Keratinocyte (primary cell): ENCODE measurements around the gene SBK1. TPM values are rescaled to one million over a fixed set of nuclear protein-coding genes. Genes with fewer than 3 reads are reported as not detected.

Experiments
- DNase-seq: peaks from one replicate; pipeline ENCODE4 v3.0.0-alpha.2; 2011; ENCODE audit warnings: low read depth, missing footprints, low spot score
- FAIRE-seq: peaks from 2 replicates; lab custom pipeline; 2011; peaks lifted over from hg19 to GRCh38; lab: Jason Lieb, UNC
- H2AFZ ChIP-seq: 2 replicates; pipeline ENCODE4 v1.6.0; 2012; ENCODE audit warnings: low read length, control low read depth, inconsistent platforms; ENCODE audit not compliant: control insufficient read depth
- H3K27ac ChIP-seq: 2 replicates; pipeline ENCODE4 v1.5.1; 2011; ENCODE audit warnings: low read length; ENCODE audit not compliant: control insufficient read depth, insufficient read depth
- H3K27me3 ChIP-seq: 3 replicates; pipeline ENCODE4 v1.6.0; 2011; ENCODE audit warnings: low read length; ENCODE audit not compliant: control insufficient read depth, insufficient read depth; ENCODE audit errors: extremely low read depth
- H3K36me3 ChIP-seq, 2 experiments: 2 replicates in 1 of 2; 3 replicates in 1 of 2; pipeline ENCODE4 v1.5.1; 2011; ENCODE audit warnings: low read length in 2 of 2, mild to moderate bottlenecking in 1 of 2; ENCODE audit not compliant: control insufficient read depth in 2 of 2, insufficient read depth in 2 of 2; ENCODE audit errors: extremely low read depth in 1 of 2
- H3K4me1 ChIP-seq: 3 replicates; pipeline ENCODE4 v1.5.1; 2011; ENCODE audit warnings: low read length; ENCODE audit not compliant: control insufficient read depth, insufficient read depth; ENCODE audit errors: extremely low read depth
- H3K4me2 ChIP-seq: 3 replicates; pipeline ENCODE4 v1.6.0; 2011; ENCODE audit warnings: low read depth, low read length; ENCODE audit not compliant: control insufficient read depth, insufficient read depth; ENCODE audit errors: extremely low read depth
- H3K4me3 ChIP-seq, 3 experiments: fragments of 200-600 bp in 1 of 3; sonication (generic) in 1 of 3; 2 replicates in 2 of 3; 3 replicates in 1 of 3; pipeline ENCODE4 v1.5.1; 2011 to 2016; ENCODE audit warnings: low read length in 3 of 3, mild to moderate bottlenecking in 3 of 3, control low read depth in 2 of 3, inconsistent platforms in 1 of 3, low read depth in 1 of 3, mixed read lengths in 1 of 3, mixed run types in 1 of 3, moderate library complexity in 1 of 3; ENCODE audit not compliant: control insufficient read depth in 2 of 3, insufficient read depth in 2 of 3; ENCODE audit errors: extremely low read depth in 1 of 3
- H3K79me2 ChIP-seq: 2 replicates; pipeline ENCODE4 v1.6.0; 2012; ENCODE audit warnings: low read length; ENCODE audit not compliant: control insufficient read depth, insufficient read depth
- H3K9ac ChIP-seq: 3 replicates; pipeline ENCODE4 v1.6.0; 2011; ENCODE audit warnings: low read length; ENCODE audit not compliant: control insufficient read depth, insufficient read depth; ENCODE audit errors: extremely low read depth
- H3K9me1 ChIP-seq: 3 replicates; pipeline ENCODE4 v1.6.0; 2011; ENCODE audit warnings: low read length; ENCODE audit not compliant: control insufficient read depth, insufficient read depth; ENCODE audit errors: extremely low read depth
- H3K9me3 ChIP-seq: 2 replicates; pipeline ENCODE4 v1.5.1; 2012; ENCODE audit warnings: low read depth, low read length; ENCODE audit not compliant: control insufficient read depth
- H4K20me1 ChIP-seq: 3 replicates; pipeline ENCODE4 v1.6.0; 2011; ENCODE audit warnings: low read length; ENCODE audit not compliant: control insufficient read depth, insufficient read depth; ENCODE audit errors: extremely low read depth
- EZH2 ChIP-seq: IDR thresholded peaks from one replicate; pipeline ENCODE4 v1.6.1; 2012; ENCODE audit warnings: inconsistent platforms, mild to moderate bottlenecking, low read length, moderate library complexity
- dilution Hi-C: fragments of 300-500 bp; cut with MboI; formaldehyde crosslinking; loops from one replicate; pipeline ENCODE4 v1.7.0; 2020; ENCODE audit warnings: low sequenced_read_pairs; ENCODE audit not compliant: extremely low pct_ligation_motif_present
- polyA plus RNA-seq, 5 experiments: library from polyadenylated mRNA; depleted of rRNA in 3 of 5; stranded (reverse) in 3 of 5; stranded (forward) in 1 of 5; unstranded in 1 of 5; fragments of >200 nt; gene quantifications; 1 replicate in 1 of 5; 2 replicates in 3 of 5; 3 replicates in 1 of 5; pipeline versions ENCODE4 v1.2.1 to v1.2.3, GENCODE V29; 2011 to 2012; ENCODE audit warnings: missing spikeins in 2 of 5, low read depth in 1 of 5, low replicate concordance in 1 of 5
- TF ChIP-seq, protein P1 (sequence below), 3 experiments: IDR thresholded peaks in 1 of 3; conservative IDR thresholded peaks in 1 of 3; optimal IDR thresholded peaks in 1 of 3; 2 replicates in 2 of 3; 3 replicates in 1 of 3; pipeline versions ENCODE3 to v1.5.1; 2011; ENCODE audit warnings: low read length in 3 of 3, mild to moderate bottlenecking in 3 of 3, moderate library complexity in 2 of 3, control low read depth in 1 of 3, inconsistent platforms in 1 of 3; ENCODE audit not compliant: insufficient read depth in 2 of 3; ENCODE audit errors: extremely low read depth in 1 of 3

Gene SBK1
- polyA plus RNA-seq, 1 donor (not counting 4 experiments of a cell fraction or from before 2014, with no cell fraction given): 0.04 TPM

DNA sequence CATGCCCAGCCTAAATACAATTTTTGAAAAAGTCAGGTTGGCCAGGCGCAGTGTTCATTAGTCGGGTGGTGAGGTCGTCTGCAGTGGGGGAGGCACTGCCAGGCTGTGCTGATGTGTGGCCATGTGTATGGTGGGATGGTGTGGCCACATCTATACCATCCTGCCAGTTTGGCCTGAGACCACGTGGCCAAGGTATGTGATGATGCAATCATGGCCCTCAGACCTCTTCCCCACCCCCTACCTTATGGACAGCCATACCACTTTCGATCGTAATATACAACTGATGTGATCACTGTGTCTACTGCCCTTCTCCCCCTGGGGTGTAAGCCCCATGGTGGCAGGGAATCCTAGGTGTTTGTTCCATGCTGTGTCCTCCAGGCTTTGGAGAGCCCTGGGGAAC is 23.7 kb downstream of the SBK1 start:
- Histone ChIP-seq H3K9me3 (no peaks in the 10 kb centered on the region), H3K9me1 (no peaks in the 10 kb centered on the region), H3K4me2 (no peak overlapping the region), H3K9ac (no peak overlapping the region), H3K27ac (no peak overlapping the region), H3K4me1 (no peaks in the 10 kb centered on the region), H3K4me3 (no peak overlapping the region), H2AFZ (no peak overlapping the region), H3K36me3 (no peaks in the 10 kb centered on the region), H3K79me2 (no peaks in the 10 kb centered on the region), H3K27me3 (no peaks in the 10 kb centered on the region), H4K20me1 (no peaks in the 10 kb centered on the region)
- DNase-seq (no peak), FAIRE-seq (no peak)
- TF ChIP-seq, protein P1, sequence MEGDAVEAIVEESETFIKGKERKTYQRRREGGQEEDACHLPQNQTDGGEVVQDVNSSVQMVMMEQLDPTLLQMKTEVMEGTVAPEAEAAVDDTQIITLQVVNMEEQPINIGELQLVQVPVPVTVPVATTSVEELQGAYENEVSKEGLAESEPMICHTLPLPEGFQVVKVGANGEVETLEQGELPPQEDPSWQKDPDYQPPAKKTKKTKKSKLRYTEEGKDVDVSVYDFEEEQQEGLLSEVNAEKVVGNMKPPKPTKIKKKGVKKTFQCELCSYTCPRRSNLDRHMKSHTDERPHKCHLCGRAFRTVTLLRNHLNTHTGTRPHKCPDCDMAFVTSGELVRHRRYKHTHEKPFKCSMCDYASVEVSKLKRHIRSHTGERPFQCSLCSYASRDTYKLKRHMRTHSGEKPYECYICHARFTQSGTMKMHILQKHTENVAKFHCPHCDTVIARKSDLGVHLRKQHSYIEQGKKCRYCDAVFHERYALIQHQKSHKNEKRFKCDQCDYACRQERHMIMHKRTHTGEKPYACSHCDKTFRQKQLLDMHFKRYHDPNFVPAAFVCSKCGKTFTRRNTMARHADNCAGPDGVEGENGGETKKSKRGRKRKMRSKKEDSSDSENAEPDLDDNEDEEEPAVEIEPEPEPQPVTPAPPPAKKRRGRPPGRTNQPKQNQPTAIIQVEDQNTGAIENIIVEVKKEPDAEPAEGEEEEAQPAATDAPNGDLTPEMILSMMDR (optimal IDR thresholded peaks at IDR 0.05 in 1 of 3, IDR thresholded peaks at IDR 0.05 in 1 of 3, conservative IDR thresholded peaks at IDR 0.05 in 1 of 3; ENCODE audit: extremely low read depth in 1 of 3, insufficient read depth in 2 of 3, low read length in 3 of 3): no peak
- TF ChIP-seq EZH2: no peak
- dilution Hi-C loops: no loop called here

DNA sequence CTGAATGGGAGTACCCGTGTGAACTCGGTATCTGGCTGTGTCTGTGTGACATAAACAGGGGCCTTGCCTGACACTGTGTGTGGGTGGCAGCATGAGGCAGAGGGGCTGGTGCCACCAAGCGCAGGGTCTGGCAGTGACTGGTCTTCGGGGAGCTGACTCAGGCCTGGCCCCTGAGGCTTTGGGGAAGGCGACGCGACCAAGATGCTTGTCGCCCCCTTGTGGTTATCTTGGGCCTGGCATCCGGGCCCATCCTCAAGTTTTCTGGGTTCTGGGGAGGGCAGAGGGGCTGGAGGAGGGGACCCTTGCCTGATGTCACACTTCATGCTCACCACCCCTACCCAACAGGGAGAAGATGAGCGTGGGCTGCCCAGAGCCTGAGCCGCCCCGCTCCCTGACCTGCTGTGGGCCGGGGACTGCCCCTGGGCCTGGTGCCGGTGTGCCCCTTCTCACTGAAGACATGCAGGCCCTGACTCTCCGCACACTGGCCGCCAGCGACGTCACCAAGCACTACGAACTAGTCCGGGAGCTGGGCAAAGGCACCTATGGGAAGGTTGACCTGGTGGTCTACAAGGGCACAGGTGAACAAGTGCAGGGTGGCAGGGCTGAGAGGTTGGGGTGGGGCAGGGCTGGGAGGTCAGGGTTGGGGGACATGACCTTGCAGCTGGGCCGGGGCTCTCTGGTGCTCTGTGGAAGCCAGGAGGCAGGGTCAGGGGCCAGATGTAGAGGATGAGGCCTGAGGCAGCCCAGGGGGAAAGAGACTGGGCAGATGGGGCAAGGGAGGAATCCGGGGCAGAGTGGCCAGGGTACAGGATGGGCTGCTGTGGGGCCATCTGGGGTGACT is 24.9 kb downstream of the SBK1 start:
- H3K4me2 ChIP-seq: no peak overlapping the region
- no peak overlapping the region for H3K9ac ChIP-seq
- H3K4me3 ChIP-seq: no peak overlapping the region
- no peaks in the 10 kb centered on the region for H3K27me3 ChIP-seq
- H3K36me3 ChIP-seq: no peaks in the 10 kb centered on the region
- H3K9me1 ChIP-seq: no peaks in the 10 kb centered on the region
- no peak for DNase-seq
- H4K20me1 ChIP-seq: no peaks in the 10 kb centered on the region
- H3K4me1 ChIP-seq: no peaks in the 10 kb centered on the region
- no peak for FAIRE-seq
- dilution Hi-C loops: no loop called here
- no peaks in the 10 kb centered on the region for H3K79me2 ChIP-seq
- H3K27ac ChIP-seq: no peak overlapping the region
- no peak for TF ChIP-seq EZH2
- TF ChIP-seq, protein P1 (optimal IDR thresholded peaks at IDR 0.05 in 1 of 3, IDR thresholded peaks at IDR 0.05 in 1 of 3, conservative IDR thresholded peaks at IDR 0.05 in 1 of 3; ENCODE audit: extremely low read depth in 1 of 3, insufficient read depth in 2 of 3, low read length in 3 of 3): peak; percentile 77 to 95 (median 84)
- no peaks in the 10 kb centered on the region for H3K9me3 ChIP-seq
- H2AFZ ChIP-seq: no peak overlapping the region
